Measurements from ENCODE around the gene SNRNP40. TPM values are rescaled to one million over a fixed set of nuclear protein-coding genes. Genes with fewer than 3 reads are reported as not detected.

The SNRNP40 gene
- total RNA-seq, 1 experiment from 2014 or later = 207 TPM

DNA sequence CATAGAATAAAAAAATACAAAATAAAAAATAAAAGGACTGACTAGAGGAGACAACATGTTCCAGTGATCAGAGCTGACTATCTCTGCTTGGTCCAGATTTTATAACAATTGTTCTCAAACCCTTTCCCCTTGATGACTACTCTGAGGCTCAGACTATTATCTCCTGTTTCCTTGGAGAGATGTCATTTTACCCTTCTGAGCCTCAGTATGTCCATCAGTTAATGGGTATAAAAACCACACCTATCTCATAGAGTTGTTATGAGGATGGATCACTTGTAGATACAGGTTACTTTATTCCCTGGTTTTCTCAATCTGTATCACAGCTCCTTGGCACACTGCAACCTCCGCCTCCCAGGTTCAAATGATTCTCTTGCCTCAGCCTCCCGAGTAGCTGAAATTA is 63.9 kb downstream of the SNRNP40 start:
- no peak for DNase-seq (ENCODE audit: low read depth)

DNA sequence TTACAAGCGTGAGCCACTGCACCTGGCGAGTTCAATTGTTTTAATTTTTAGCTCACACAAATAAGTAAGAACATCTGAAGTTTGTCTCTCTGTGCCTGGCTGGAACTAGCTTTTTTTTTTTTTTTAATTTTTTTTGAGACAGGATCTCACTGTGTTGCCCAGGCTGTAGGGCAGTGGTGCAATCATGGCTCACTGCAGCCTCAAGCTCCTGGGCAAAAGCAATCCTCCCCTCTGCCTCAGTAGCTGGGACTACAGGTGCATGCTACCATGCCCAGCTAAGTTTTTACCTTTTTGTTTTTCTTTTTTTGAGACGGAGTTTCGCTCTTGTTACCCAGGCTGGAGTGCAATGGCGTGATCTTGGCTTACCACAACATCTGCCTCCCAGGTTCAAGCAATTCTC is 64.8 kb downstream of the SNRNP40 start:
- no peak for DNase-seq (ENCODE audit: low read depth)

DNA sequence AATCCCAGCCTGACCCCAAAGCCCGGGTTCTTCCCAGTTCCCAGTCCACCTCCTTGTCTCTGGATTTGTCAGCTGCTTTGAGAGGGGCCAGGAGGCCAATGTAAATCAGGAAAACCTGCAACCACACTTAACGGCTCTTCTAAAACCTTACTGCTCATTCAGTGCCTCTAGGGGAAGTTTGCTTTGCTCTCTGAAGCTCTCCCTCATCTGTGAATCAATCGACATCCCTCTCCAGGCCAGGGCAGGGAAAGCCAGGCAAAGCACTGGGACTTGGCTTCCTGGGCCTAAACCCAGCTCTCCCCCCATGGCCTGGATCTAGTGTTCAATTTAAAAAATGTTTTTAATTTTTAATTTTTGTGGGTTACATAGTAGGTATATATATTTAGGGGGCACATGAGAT is 66.2 kb downstream of the SNRNP40 start:
- no peak for DNase-seq (ENCODE audit: low read depth)

DNA sequence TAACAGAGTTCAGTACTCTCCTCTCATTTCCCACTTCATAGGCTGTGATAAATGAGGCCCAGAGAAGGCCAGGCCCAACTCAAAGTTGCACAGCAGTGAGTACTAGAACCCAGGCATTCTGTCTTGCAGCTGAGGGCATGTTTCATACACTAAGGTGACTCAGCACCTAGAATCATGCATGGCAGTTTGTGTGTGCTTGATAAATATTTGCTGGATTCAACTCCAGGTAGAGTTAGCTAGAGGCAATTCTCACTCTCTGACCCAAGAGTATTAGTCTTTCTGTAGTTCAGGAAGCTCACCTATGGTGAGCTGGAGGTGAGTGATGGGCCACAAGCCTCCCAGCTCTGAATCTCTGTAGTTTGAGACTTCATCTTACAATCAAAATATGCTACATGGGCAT is 67.6 kb downstream of the SNRNP40 start:
- DNase-seq (ENCODE audit: low read depth) = no peak

DNA sequence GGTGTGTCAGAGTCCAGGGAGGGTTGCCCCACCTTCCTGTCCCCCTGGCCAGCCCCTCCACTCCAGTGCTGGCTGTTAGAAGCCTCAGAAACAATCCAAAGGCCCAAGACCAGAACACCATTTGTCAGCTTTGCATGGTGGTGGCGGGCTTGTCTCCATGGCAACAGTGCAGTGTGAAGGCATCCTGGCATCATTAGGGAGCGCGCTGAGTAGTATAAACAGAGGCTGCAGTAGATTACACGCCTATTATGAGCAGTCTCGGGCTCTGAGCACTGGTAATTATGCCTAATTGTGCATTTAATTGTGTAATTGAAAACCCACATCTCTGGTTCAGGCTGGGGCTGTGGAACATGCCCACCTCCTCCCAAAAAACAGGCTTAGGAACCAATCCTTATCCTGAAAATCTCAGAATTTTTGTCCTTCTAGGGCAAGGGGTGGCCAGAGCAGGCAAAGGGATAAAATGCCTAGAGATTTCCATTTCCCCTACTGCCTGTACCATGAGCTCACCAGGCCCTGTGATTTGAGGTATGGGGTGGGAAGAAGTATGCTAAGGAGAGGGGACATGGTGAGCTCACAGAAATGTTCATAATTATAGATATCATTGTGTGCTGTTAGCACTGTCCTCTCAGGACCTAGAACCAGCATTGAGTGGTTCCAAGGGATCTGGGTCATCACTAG is 68.6 kb downstream of the SNRNP40 start:
- no peak for DNase-seq (ENCODE audit: low read depth)

DNA sequence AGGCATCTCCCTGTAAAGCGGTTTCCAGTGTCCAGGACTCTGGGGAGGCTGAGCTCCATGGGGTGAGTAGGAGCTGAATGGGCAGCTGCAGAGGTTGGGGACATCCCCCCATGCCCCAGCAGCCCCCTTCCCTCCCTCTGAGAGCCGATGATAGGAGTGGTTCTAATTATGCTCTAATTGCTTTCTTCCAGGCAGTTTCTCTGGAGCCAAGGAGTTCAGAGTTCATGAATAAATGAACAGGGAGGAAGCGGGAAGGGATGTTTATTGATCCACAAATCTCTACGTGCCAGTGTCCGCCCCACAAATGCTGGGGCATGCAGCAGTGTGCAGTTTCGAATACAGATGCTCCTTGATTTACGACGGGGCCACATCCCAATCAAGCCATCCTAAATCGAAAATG is 72.5 kb downstream of the SNRNP40 start:
- DNase-seq (ENCODE audit: low read depth) = no peak

DNA sequence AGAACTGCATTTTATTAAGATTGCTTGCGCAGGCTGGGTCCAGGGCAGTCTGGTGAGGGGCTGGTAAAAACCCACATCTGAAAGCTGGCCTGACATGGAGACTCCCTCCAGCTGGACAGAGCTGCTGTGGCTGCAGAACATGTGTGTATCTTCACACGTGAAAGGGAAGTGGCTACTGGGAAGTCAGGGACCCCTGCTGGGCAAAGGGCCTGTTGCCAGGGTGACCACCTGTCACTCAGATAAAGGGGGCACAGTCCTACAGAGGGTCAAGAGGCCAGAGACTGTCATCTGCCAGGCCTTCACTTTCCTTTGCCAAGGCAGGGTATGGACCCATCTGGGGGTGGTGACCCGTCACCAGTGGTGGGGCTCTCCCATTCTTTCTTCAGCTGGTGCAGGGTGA is 74.4 kb downstream of the SNRNP40 start:
- no peak for DNase-seq (ENCODE audit: low read depth)

DNA sequence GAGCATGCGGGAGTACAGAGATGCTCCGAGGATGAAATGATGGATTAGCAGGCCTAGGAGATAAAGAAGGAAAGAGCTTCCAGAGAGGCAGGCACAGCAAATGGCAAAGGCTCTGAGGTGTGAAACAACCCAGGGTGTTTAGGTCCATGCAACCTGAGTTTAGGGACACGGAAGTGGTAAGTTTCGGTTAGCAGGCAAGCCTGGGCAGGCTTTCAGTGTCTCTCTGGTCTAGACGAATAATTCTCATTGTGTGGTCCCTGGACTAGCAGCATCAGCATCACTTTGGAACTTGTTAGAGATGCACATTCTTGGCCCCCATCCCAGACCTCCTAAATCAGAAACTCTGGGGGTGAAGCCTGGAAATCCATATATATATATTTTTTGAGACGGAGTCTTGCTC is 75.5 kb downstream of the SNRNP40 start:
- DNase-seq (ENCODE audit: low read depth) = no peak

DNA sequence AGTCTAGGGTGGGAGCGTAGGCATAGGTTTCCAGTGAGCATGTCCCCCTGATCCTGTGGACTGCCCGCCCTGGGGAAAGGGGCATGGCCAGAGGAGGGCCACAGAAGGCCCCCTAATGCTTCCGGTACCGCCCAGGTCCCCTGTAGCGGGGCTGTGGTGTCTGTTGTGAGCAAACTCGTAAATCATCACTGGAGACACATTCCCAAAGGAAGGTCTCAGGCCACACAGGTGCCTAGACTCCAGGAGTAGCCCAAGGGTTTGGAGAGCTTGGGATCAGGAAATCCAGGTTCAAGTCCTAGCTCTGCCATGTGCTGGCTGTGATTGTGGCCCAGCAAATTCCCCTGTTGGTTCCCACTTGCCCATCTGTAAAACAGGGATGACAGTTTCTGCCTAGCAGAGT is 77.1 kb downstream of the SNRNP40 start:
- no peak for DNase-seq (ENCODE audit: low read depth)

DNA sequence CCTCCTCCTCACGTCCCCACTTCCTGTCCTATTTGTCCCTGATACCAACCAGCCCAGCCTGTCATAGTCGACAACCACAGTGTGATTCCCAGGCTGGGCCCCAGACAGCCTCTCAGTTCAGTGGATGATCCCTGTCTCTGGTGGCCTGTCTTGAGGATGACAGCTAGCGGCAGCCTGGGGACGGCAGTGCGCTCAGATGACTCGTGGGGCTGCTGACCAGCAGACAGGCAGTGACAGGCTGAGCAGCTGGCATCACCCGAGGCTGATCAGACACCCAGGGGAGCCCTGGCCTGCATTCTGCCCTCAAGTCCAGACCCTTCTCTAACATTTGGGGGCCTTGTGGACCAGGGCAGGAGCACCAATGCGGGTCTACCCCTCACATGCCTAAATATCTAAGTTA is 77.9 kb downstream of the SNRNP40 start:
- no peak for DNase-seq (ENCODE audit: low read depth)

DNA sequence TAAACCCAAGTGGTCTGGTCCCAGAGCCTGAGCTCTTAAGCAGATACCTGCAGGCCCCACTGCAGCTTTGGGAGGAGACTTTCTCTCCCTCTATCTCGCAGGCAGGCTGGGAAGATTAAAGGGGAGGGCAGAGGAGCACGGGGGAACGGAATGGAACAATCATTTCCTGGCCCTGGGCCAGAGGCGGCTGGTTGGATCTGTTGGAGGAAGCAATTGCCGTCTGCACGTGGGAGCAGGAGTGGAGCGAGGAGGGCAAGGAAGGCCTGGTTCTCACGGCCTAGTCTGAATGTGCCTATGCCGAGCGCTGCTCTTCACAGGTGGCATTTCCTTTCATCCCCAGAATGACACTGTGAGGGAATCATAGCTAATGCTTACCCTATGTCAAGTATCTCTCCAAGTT is 80.6 kb downstream of the SNRNP40 start:
- no peak for DNase-seq (ENCODE audit: low read depth)

DNA sequence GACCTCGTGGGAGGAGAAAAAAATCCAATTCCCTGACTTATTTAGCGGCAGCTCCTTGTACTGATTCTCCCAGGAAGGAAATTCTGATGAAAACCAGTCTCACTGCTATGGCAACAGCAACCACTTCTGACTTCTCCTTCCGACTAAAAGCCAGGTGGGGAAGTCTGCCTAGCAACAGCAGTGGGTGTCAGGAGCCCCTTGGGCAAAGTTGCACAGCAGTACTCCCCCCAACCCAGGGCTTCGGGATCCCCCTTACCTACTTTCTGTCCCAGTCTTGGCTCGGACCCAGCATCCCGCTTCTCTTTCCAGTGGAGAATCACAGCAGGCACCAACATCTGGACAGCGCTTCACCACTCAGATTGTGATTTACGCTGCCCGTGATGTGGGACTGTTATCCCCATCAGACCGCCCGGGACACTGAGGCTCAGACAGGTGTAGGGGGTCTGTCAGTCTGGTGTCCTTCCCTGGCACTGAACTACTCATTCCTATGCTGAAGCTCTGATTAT is 81.5 kb downstream of the SNRNP40 start:
- no peak for DNase-seq (ENCODE audit: low read depth)

DNA sequence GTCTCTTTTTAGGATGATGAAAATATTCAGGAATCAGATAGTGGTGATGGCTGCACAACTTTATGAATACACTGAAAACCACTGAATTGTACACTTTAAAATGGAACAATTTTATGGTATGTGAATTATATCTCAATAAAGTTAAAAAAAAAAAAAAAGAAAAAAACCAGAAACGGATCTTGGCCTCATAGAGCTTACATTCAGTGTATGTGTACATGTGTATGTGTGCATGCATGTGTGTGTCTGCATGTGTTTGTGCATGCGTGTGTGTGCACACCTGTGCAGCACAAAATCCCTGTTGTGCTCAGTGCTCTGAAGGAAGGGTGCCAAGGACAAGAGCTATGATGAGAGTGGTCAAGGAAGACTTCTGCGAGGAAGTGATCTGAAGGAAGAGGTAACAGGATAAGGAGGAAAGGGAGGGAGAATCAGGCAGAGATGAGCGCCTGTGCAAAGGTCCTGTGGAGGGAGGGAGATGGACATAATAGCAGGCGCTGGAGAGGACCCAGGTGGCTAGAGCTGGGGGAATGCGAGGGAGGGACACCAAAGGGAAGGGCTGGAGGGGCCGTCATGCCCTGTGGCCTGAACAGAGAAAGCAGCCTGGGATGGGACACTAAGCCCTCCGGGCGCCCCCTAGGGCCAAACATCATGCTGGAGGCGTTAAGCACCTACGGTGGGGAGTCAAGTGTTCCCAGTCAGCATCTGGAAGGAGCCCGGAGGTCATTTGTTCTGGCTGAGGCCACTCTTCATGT is 82.1 kb downstream of the SNRNP40 start:
- DNase-seq (ENCODE audit: low read depth) = no peak

Other genes with a start within 250 kb of the SNRNP40 start
- 32.6 and 43.7 TPM in 2 replicates for gene PUM1, start 231.1 kb downstream of the SNRNP40 start, total RNA-seq (2014; rRNA removed; shearing (Covaris generic))
- gene NKAIN1, start 56.9 kb downstream of the SNRNP40 start, total RNA-seq (2014; rRNA removed; shearing (Covaris generic)) = 0.58 TPM in 1 of 2 replicates, not detected in the other
- 25.6 and 32.5 TPM in 2 replicates for gene ZCCHC17, start 244 bp upstream of the SNRNP40 start, total RNA-seq (2014; rRNA removed; shearing (Covaris generic))
- not detected in 2 replicates for gene FABP3, start 76.3 kb upstream of the SNRNP40 start, total RNA-seq (2014; rRNA removed; shearing (Covaris generic))
- 9.8 and 14.6 TPM in 2 replicates for gene SERINC2, start 116.4 kb upstream of the SNRNP40 start, total RNA-seq (2014; rRNA removed; shearing (Covaris generic))